SK-N-SH treated with all-trans-retinoic acid at 6 μM for 48 hours (cell line): ENCODE measurements around the gene GRHL3.

Source experiments
- PATZ1 ChIP-seq: fragments of 250-450 bp; sonication (Bioruptor Pico); IDR thresholded peaks from 2 replicates; pipeline ENCODE4 v1.8.0; 2020; ENCODE audit warnings: mild to moderate bottlenecking, moderate library complexity, borderline replicate concordance
- RARB ChIP-seq: fragments of 250-450 bp; sonication (Bioruptor Pico); IDR thresholded peaks from 2 replicates; pipeline ENCODE4 v1.8.0; 2021; ENCODE audit warnings: mild to moderate bottlenecking, moderate library complexity
- TCF4 ChIP-seq: fragments of 250-450 bp; sonication (Bioruptor Pico); IDR thresholded peaks from 2 replicates; pipeline ENCODE4 v1.8.0; 2021; ENCODE audit warnings: mild to moderate bottlenecking, moderate library complexity, borderline replicate concordance
- ZC3H10 ChIP-seq: fragments of 250-450 bp; sonication (Bioruptor Pico); IDR thresholded peaks from 2 replicates; pipeline ENCODE4 v1.5.1; 2021; ENCODE audit warnings: mild to moderate bottlenecking, moderate library complexity
- ZNF70 ChIP-seq: fragments of 450-650 bp; formaldehyde crosslinking; IDR thresholded peaks from 2 replicates; pipeline ENCODE4 v1.5.0; 2020; ENCODE audit warnings: mild to moderate bottlenecking, moderate library complexity

GRCh38 chr1:24285231-24285630, 33.9 kb upstream of the GRHL3 start:
- TF ChIP-seq PATZ1 (CRISPR knock-in tag) (no peak), RARB (CRISPR knock-in tag) (no peak), ZC3H10 (CRISPR knock-in tag) (no peak), ZNF70 (CRISPR knock-in tag) (no peak), TCF4 (CRISPR knock-in tag) (no peak)
